Panc1 (cell line): ENCODE data around the gene TP53RK.

ENCODE experiments used
- CTCF ChIP-seq: fragments of 450-650 bp; IDR thresholded peaks from 2 replicates; pipeline ENCODE4 v1.5.1; 2017; ENCODE audit warnings: mild to moderate bottlenecking
- POLR2AphosphoS5 ChIP-seq: IDR thresholded peaks from 2 replicates; pipeline ENCODE4 v1.6.1; 2012; ENCODE audit warnings: mild to moderate bottlenecking, low read depth, low read length, moderate library complexity
- TCF7L2 ChIP-seq: IDR thresholded peaks from 2 replicates; pipeline ENCODE4 v1.6.1; 2011; ENCODE audit warnings: mild to moderate bottlenecking, low read depth, low read length, inconsistent platforms
- TF ChIP-seq, protein P1 (sequence below), 2 experiments: IDR thresholded peaks; 2 replicates each; pipeline ENCODE4 v1.6.1; 2011 to 2012; ENCODE audit warnings: low read depth in 2 of 2, control low read depth in 1 of 2, low read length in 1 of 2, mild to moderate bottlenecking in 1 of 2, moderate library complexity in 1 of 2; ENCODE audit not compliant: insufficient read depth in 1 of 2

GRCh38 chr20:46683939-46684750, 5.1 kb downstream of the TP53RK start:
- TF ChIP-seq CTCF: no peak
- TF ChIP-seq, protein P1, sequence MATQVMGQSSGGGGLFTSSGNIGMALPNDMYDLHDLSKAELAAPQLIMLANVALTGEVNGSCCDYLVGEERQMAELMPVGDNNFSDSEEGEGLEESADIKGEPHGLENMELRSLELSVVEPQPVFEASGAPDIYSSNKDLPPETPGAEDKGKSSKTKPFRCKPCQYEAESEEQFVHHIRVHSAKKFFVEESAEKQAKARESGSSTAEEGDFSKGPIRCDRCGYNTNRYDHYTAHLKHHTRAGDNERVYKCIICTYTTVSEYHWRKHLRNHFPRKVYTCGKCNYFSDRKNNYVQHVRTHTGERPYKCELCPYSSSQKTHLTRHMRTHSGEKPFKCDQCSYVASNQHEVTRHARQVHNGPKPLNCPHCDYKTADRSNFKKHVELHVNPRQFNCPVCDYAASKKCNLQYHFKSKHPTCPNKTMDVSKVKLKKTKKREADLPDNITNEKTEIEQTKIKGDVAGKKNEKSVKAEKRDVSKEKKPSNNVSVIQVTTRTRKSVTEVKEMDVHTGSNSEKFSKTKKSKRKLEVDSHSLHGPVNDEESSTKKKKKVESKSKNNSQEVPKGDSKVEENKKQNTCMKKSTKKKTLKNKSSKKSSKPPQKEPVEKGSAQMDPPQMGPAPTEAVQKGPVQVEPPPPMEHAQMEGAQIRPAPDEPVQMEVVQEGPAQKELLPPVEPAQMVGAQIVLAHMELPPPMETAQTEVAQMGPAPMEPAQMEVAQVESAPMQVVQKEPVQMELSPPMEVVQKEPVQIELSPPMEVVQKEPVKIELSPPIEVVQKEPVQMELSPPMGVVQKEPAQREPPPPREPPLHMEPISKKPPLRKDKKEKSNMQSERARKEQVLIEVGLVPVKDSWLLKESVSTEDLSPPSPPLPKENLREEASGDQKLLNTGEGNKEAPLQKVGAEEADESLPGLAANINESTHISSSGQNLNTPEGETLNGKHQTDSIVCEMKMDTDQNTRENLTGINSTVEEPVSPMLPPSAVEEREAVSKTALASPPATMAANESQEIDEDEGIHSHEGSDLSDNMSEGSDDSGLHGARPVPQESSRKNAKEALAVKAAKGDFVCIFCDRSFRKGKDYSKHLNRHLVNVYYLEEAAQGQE (IDR thresholded peaks at IDR 0.05; ENCODE audit: insufficient read depth in 1 of 2, low read depth in 2 of 2, low read length in 1 of 2): no peak
- TF ChIP-seq POLR2AphosphoS5: no peak
- TF ChIP-seq TCF7L2: no peak
